ENCODE data around the gene PALMD.

- peak; percentile 54 for TF ChIP-seq CTCF (IDR thresholded peaks at IDR 0.05)
- no peak for TF ChIP-seq POLR2AphosphoS5 (IDR thresholded peaks at IDR 0.05; ENCODE audit: low read depth, low read length)
These were observed 91.1 kb downstream of the PALMD start for GRCh38 chr1:99737016-99737415.

Measured in Panc1 (cell line).